ENCODE data around the gene FCAR.

GRCh38 chr19:54916822-54917221 lies 42.8 kb downstream of the FCAR start:
- no peak for TF ChIP-seq REST (IDR thresholded peaks at IDR 0.05; ENCODE audit: low read depth)
- TF ChIP-seq MAX (IDR thresholded peaks at IDR 0.05), result no peak
- TF ChIP-seq RAD21 (IDR thresholded peaks at IDR 0.05; ENCODE audit: low read depth), result no peak
- no peak for TF ChIP-seq EP300 (IDR thresholded peaks at IDR 0.05; ENCODE audit: borderline replicate concordance)
- no peak for TF ChIP-seq FOXM1 (IDR thresholded peaks at IDR 0.05; ENCODE audit: borderline replicate concordance, low read depth)
